H9 (cell line): ENCODE data around the gene POLR2H. TPM values are rescaled to one million over a fixed set of nuclear protein-coding genes. Genes with fewer than 3 reads are reported as not detected.
A peak's percentile ranks its signal among the peaks of the same experiment; 100 is the strongest.

Source experiments
- DNase-seq: peaks from one replicate; pipeline ENCODE4 v3.0.0-alpha.2; 2017
- H2AFZ ChIP-seq: one replicate; pipeline ENCODE4 v1.6.1; 2013; ENCODE audit warnings: mild to moderate bottlenecking, low read length, control low read depth, moderate library complexity
- H2AK5ac ChIP-seq: 2 replicates; pipeline ENCODE4 v1.6.1; 2013; ENCODE audit warnings: low read length, control low read depth, mixed read lengths; ENCODE audit not compliant: insufficient read length
- H2BK120ac ChIP-seq: one replicate; pipeline ENCODE4 v1.6.1; 2013; ENCODE audit warnings: low read depth, mild to moderate bottlenecking, low read length, control low read depth, inconsistent platforms; ENCODE audit not compliant: poor library complexity, severe bottlenecking
- H2BK12ac ChIP-seq: 2 replicates; pipeline ENCODE4 v1.6.1; 2013; ENCODE audit warnings: low read length, control low read depth, mixed read lengths, low read depth; ENCODE audit not compliant: insufficient read length
- H2BK15ac ChIP-seq: 2 replicates; pipeline ENCODE4 v1.6.1; 2013; ENCODE audit warnings: low read depth, low read length, control low read depth
- H2BK20ac ChIP-seq: one replicate; pipeline ENCODE4 v1.6.1; 2013; ENCODE audit warnings: low read depth, mild to moderate bottlenecking, low read length, control low read depth, inconsistent platforms; ENCODE audit not compliant: poor library complexity, severe bottlenecking
- H2BK5ac ChIP-seq: 2 replicates; pipeline ENCODE4 v1.6.1; 2013; ENCODE audit warnings: low read length, control low read depth, mixed read lengths; ENCODE audit not compliant: insufficient read length
- H3K14ac ChIP-seq: 2 replicates; pipeline ENCODE4 v1.6.1; 2013; ENCODE audit warnings: low read length, control low read depth; ENCODE audit not compliant: insufficient read depth
- H3K18ac ChIP-seq: 2 replicates; pipeline ENCODE4 v1.6.1; 2013; ENCODE audit warnings: low read depth, mild to moderate bottlenecking, mixed read lengths, low read length, control low read depth; ENCODE audit not compliant: insufficient read length
- H3K23ac ChIP-seq: 2 replicates; pipeline ENCODE4 v1.6.1; 2013; ENCODE audit warnings: low read length, control low read depth, mixed read lengths, low read depth; ENCODE audit not compliant: insufficient read length
- H3K23me2 ChIP-seq: 2 replicates; pipeline ENCODE4 v1.6.1; 2013; ENCODE audit warnings: low read depth, mild to moderate bottlenecking, mixed read lengths, low read length, control low read depth; ENCODE audit not compliant: insufficient read length, poor library complexity, severe bottlenecking
- H3K27ac ChIP-seq: 2 replicates; pipeline ENCODE4 v1.5.1; 2013; ENCODE audit warnings: low read length, control low read depth, mixed read lengths, low read depth; ENCODE audit not compliant: insufficient read length
- H3K27me3 ChIP-seq: 2 replicates; pipeline ENCODE4 v1.6.1; 2013; ENCODE audit warnings: low read length, control low read depth, inconsistent platforms; ENCODE audit not compliant: insufficient read depth
- H3K4ac ChIP-seq: 2 replicates; pipeline ENCODE4 v1.6.1; 2013; ENCODE audit warnings: low read depth, mild to moderate bottlenecking, control low read depth, inconsistent platforms, low read length, moderate library complexity
- H3K4me1 ChIP-seq: 2 replicates; pipeline ENCODE4 v1.6.1; 2013; ENCODE audit warnings: low read length, control low read depth, inconsistent platforms; ENCODE audit not compliant: insufficient read depth
- H3K4me2 ChIP-seq: 2 replicates; pipeline ENCODE4 v1.6.1; 2013; ENCODE audit warnings: low read length, control low read depth, mixed read lengths; ENCODE audit not compliant: insufficient read length, insufficient read depth
- H3K56ac ChIP-seq: 2 replicates; pipeline ENCODE4 v1.6.1; 2013; ENCODE audit warnings: low read depth, mild to moderate bottlenecking, mixed read lengths, low read length, control low read depth; ENCODE audit not compliant: insufficient read length
- H3K79me1 ChIP-seq: 2 replicates; pipeline ENCODE4 v1.6.1; 2013; ENCODE audit warnings: low read depth, mild to moderate bottlenecking, moderate library complexity, low read length, control low read depth, inconsistent platforms; ENCODE audit not compliant: insufficient read depth, poor library complexity, severe bottlenecking
- H3K79me2 ChIP-seq: 2 replicates; pipeline ENCODE4 v1.6.1; 2013; ENCODE audit warnings: low read length, control low read depth, inconsistent platforms; ENCODE audit not compliant: insufficient read depth
- H3K9ac ChIP-seq: 2 replicates; pipeline ENCODE4 v1.6.1; 2013; ENCODE audit warnings: low read length, control low read depth, mixed read lengths; ENCODE audit not compliant: insufficient read length; ENCODE audit errors: extremely low read depth
- H3K9me3 ChIP-seq: one replicate; pipeline ENCODE4 v1.6.1; 2013; ENCODE audit warnings: low read depth, low read length, inconsistent platforms; ENCODE audit not compliant: control insufficient read depth
- H3T11ph ChIP-seq: one replicate; pipeline ENCODE4 v1.6.1; 2013; ENCODE audit warnings: mild to moderate bottlenecking, low read length, control low read depth, inconsistent platforms
- H4K20me1 ChIP-seq: one replicate; pipeline ENCODE4 v1.6.1; 2013; ENCODE audit not compliant: control insufficient read depth, insufficient read length, insufficient read depth
- H4K5ac ChIP-seq: 2 replicates; pipeline ENCODE4 v1.6.1; 2013; ENCODE audit warnings: low read depth, mild to moderate bottlenecking, mixed read lengths, low read length, control low read depth; ENCODE audit not compliant: insufficient read length
- H4K8ac ChIP-seq: replicated peaks from 2 replicates; pipeline ENCODE4 v1.6.1; 2013; ENCODE audit warnings: low read length, control low read depth, mixed read lengths, low read depth; ENCODE audit not compliant: insufficient read length
- H4K91ac ChIP-seq: 2 replicates; pipeline ENCODE4 v1.6.1; 2013; ENCODE audit warnings: low read depth, mild to moderate bottlenecking, moderate library complexity, mixed read lengths, low read length, control low read depth; ENCODE audit not compliant: insufficient read length
- H3K27ac Mint-ChIP-seq, 3 experiments: 2 replicates in 2 of 3; 3 replicates in 1 of 3; pipeline ENCODE4 v1.8.0; 2020 to 2021; ENCODE audit warnings: mixed read lengths in 3 of 3, mild to moderate bottlenecking in 1 of 3, moderate library complexity in 1 of 3
- H3K27me3 Mint-ChIP-seq: 2 replicates; pipeline ENCODE4 v1.8.0; 2021; ENCODE audit warnings: low read depth, mild to moderate bottlenecking, moderate library complexity, mixed read lengths
- H3K36me3 Mint-ChIP-seq, 3 experiments: 2 replicates in 2 of 3; 3 replicates in 1 of 3; pipeline ENCODE4 v1.8.0; 2020 to 2021; ENCODE audit warnings: low read depth in 3 of 3, mixed read lengths in 3 of 3; ENCODE audit not compliant: insufficient read depth in 1 of 3
- H3K4me1 Mint-ChIP-seq, 2 experiments: 2 replicates each; pipeline ENCODE4 v1.8.0; 2020; ENCODE audit warnings: mixed read lengths in 2 of 2
- H3K4me3 Mint-ChIP-seq, 2 experiments: 2 replicates in 1 of 2; 3 replicates in 1 of 2; pipeline ENCODE4 v1.8.0; 2020 to 2021; ENCODE audit warnings: mild to moderate bottlenecking in 2 of 2, mixed read lengths in 2 of 2, moderate library complexity in 1 of 2
- H3K9me3 Mint-ChIP-seq, 2 experiments: 2 replicates in 1 of 2; 3 replicates in 1 of 2; pipeline ENCODE4 v1.8.0; 2020; ENCODE audit warnings: mild to moderate bottlenecking in 2 of 2, mixed read lengths in 2 of 2, moderate library complexity in 1 of 2
- WGBS: extraction: QIAGEN DNeasy Blood & Tissue Kit; methylation state at CpG from one replicate; pipeline ENCODE4 v1.1.7; 2013; ENCODE audit warnings: missing lambda C conversion rate, low lambda C conversion rate, mixed read lengths; ENCODE audit not compliant: insufficient read length; ENCODE audit errors: extremely low coverage; 5-methylcytosine and 5-hydroxymethylcytosine counted together
- total RNA-seq: library from RNA; stranded (reverse); gene quantifications from 2 replicates; pipeline ENCODE4 v1.2.1, GENCODE V29; 2021
- TF ChIP-seq, protein P1 (sequence below): fragments of 200-600 bp; sonication (generic); conservative IDR thresholded peaks from 3 replicates; pipeline ENCODE4 v1.8.0; 2021; ENCODE audit warnings: antibody characterized with exemption, mild to moderate bottlenecking

POLR2H gene
- total RNA-seq, 1 experiment from 2014 or later = 115 TPM

DNA sequence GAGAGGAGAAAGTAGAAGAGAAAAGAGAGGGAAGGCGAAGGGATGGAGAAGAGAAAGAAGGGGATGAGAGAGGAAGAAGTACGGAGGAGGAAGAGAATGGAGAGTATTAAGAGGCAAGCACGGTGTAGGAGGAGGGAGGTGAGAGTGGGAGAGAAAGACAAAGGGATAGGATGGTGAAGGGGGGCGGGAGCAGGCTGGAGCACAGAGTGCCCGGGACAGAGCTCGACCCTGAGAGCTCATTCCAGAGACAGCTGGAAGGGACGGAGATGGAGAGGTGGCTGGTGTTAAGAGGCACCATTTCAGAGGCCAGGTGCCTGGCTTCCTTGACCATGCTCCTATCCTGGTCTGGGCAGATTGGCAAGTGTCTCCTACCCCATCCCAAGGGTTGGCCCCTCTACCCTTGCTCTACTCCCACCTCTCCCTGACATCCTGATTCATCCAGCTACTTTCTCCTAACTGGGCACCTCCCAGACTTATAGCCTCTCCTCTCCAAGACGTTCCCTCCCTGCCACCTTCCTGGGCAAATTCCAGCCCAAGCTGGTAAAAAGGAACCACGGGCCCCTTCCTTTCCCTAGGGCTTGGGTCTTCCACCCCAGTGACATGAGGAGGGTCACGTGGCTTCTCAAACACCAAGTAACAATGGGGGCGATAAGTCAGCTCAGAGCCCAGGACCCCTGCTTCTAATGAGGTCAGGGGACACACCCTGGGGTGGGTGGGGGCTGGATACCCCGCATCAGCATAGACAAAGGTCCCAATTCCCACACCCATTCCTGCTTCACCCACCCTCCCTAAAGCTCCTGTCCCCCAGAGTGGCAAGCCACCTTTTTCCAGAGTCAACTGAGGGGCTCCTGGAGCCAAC, 1.2 kb upstream of the POLR2H start:
- Mint-ChIP-seq H3K4me1 (peaks cover 23 to 26% of the 10 kb centered on the region in 2 experiments), H3K27ac (peak overlapping the region in 1 of 3 experiments; percentile 15; a peak in 1 of 7 replicates), H3K36me3 (peaks cover 22 to 43% (median 38%) of the 10 kb centered on the region in 3 experiments; a peak in 6 of 7 replicates), H3K9me3 (no peaks in the 10 kb centered on the region; a peak in 1 of 5 replicates), H3K4me3 (peak overlapping the region; percentile 62 to 90), H3K27me3 (peaks cover 8% of the 10 kb centered on the region)
- Histone ChIP-seq H2AFZ (no peak overlapping the region), H3K18ac (no peak overlapping the region), H4K8ac (no peak overlapping the region), H3K23ac (no peak overlapping the region), H3K27ac (no peak overlapping the region), H4K5ac (no peak overlapping the region), H4K20me1 (peaks cover 2% of the 10 kb centered on the region), H2BK15ac (no peak overlapping the region), H3K9ac (no peak overlapping the region), H3T11ph (no peak overlapping the region), H2BK20ac (no peak overlapping the region), H3K56ac (no peak overlapping the region), H3K79me2 (no peaks in the 10 kb centered on the region; the same call in 1 of the 2 replicates), H3K4me1 (peaks cover 2% of the 10 kb centered on the region; the same call in 1 of the 2 replicates), H3K4ac (no peak overlapping the region), H2AK5ac (no peak overlapping the region), H2BK120ac (no peak overlapping the region), H3K23me2 (peaks cover 25% of the 10 kb centered on the region), H3K4me2 (peak overlapping the region; percentile 70), H3K9me3 (no peaks in the 10 kb centered on the region), H4K91ac (no peak overlapping the region), H3K14ac (no peak overlapping the region), H2BK5ac (no peak overlapping the region), H3K79me1 (no peaks in the 10 kb centered on the region), H2BK12ac (no peak overlapping the region), H3K27me3 (no peaks in the 10 kb centered on the region; the same call in 1 of the 2 replicates)
- 94% methylated on average over 2 of the region's 12 CpGs for WGBS
- TF ChIP-seq, protein P1, sequence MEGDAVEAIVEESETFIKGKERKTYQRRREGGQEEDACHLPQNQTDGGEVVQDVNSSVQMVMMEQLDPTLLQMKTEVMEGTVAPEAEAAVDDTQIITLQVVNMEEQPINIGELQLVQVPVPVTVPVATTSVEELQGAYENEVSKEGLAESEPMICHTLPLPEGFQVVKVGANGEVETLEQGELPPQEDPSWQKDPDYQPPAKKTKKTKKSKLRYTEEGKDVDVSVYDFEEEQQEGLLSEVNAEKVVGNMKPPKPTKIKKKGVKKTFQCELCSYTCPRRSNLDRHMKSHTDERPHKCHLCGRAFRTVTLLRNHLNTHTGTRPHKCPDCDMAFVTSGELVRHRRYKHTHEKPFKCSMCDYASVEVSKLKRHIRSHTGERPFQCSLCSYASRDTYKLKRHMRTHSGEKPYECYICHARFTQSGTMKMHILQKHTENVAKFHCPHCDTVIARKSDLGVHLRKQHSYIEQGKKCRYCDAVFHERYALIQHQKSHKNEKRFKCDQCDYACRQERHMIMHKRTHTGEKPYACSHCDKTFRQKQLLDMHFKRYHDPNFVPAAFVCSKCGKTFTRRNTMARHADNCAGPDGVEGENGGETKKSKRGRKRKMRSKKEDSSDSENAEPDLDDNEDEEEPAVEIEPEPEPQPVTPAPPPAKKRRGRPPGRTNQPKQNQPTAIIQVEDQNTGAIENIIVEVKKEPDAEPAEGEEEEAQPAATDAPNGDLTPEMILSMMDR = no peak
- peak; percentile 20 for DNase-seq
